ENCODE data around the gene HOXA11.

GRCh38 chr7:27152816-27153442 is 32.1 kb downstream of the HOXA11 start:
- no peak for TF ChIP-seq CTCF (IDR thresholded peaks at IDR 0.05; ENCODE audit: low read depth, low read length, missing input control)
- TF ChIP-seq GABPA (IDR thresholded peaks at IDR 0.05 in 1 of 2, conservative IDR thresholded peaks at IDR 0.05 in 1 of 2) = no peak
